Gastroesophageal sphincter (tissue), 4 donors: ENCODE data around the gene CXCR5. TPM values are rescaled to one million over a fixed set of nuclear protein-coding genes. Genes with fewer than 3 reads are reported as not detected.

Experiments used
- ATAC-seq: fragments of 150-250 bp; one replicate; pipeline ENCODE4 v1.9.1; 2016; ENCODE audit warnings: mild to moderate bottlenecking, moderate library complexity
- H3K27ac ChIP-seq, 4 donors: fragments of 200-600 bp; sonication (generic) in 3 of 4; 1 replicate in 3 of 4; 2 replicates in 1 of 4; pipeline ENCODE4 v1.5.1; 2016 to 2019
- H3K27me3 ChIP-seq: fragments of 200-600 bp; sonication (generic); one replicate; pipeline ENCODE4 v1.5.1; 2019
- H3K36me3 ChIP-seq, 2 donors: fragments of 200-600 bp; sonication (generic); one replicate each; pipeline ENCODE4 v1.5.1; 2019; ENCODE audit warnings: control low read depth in 1 of 2
- H3K4me1 ChIP-seq, 3 donors: fragments of 200-600 bp; sonication (generic); 1 replicate in 2 of 3; 2 replicates in 1 of 3; pipeline ENCODE4 v1.5.1; 2016 to 2019; ENCODE audit warnings: control low read depth in 2 of 3
- H3K4me3 ChIP-seq, 2 donors: fragments of 200-600 bp; sonication (generic); one replicate each; pipeline ENCODE4 v1.5.1; 2019; ENCODE audit warnings: mild to moderate bottlenecking in 1 of 2, moderate library complexity in 1 of 2
- H3K9me3 ChIP-seq, 3 donors: fragments of 200-600 bp; sonication (generic); one replicate each; pipeline ENCODE4 v1.5.1; 2017 to 2019; ENCODE audit warnings: control low read depth in 2 of 3
- EP300 ChIP-seq: sonication (generic); formaldehyde crosslinking; IDR thresholded peaks from one replicate; pipeline ENCODE4 v1.6.1; 2017; ENCODE audit warnings: antibody characterized with exemption, mild to moderate bottlenecking
- POLR2A ChIP-seq, 2 donors: fragments of 450-650 bp; IDR thresholded peaks; one replicate each; pipeline ENCODE4 v1.6.1; 2017; ENCODE audit warnings: antibody characterized with exemption in 2 of 2, mild to moderate bottlenecking in 2 of 2, moderate library complexity in 1 of 2
- POLR2AphosphoS5 ChIP-seq: sonication (generic); formaldehyde crosslinking; IDR thresholded peaks from one replicate; pipeline ENCODE4 v1.6.1; 2017; ENCODE audit warnings: antibody characterized with exemption
- WGBS, 2 donors: methylation state at CpG; one replicate each; pipeline ENCODE4 v1.1.5; 2018; ENCODE audit warnings: low coverage in 1 of 2; 5-methylcytosine and 5-hydroxymethylcytosine counted together
- total RNA-seq, 4 donors: library from RNA; depleted of rRNA; stranded (reverse); fragments of >200 nt; gene quantifications; one replicate each; pipeline ENCODE4 v1.1.0, GENCODE V29; 2016
- TF ChIP-seq, protein P1 (sequence below), 4 experiments: fragments of 200-600 bp in 2 of 4; fragments of 450-650 bp in 2 of 4; sonication (generic) in 1 of 4; IDR thresholded peaks; one replicate each; pipeline ENCODE4 v1.5.1; 2017 to 2019; ENCODE audit warnings: antibody characterized with exemption in 4 of 4, mild to moderate bottlenecking in 2 of 4, moderate library complexity in 2 of 4

Gene CXCR5
- total RNA-seq, 4 donors from 2014 or later = 0.08 TPM; not detected in 3

DNA sequence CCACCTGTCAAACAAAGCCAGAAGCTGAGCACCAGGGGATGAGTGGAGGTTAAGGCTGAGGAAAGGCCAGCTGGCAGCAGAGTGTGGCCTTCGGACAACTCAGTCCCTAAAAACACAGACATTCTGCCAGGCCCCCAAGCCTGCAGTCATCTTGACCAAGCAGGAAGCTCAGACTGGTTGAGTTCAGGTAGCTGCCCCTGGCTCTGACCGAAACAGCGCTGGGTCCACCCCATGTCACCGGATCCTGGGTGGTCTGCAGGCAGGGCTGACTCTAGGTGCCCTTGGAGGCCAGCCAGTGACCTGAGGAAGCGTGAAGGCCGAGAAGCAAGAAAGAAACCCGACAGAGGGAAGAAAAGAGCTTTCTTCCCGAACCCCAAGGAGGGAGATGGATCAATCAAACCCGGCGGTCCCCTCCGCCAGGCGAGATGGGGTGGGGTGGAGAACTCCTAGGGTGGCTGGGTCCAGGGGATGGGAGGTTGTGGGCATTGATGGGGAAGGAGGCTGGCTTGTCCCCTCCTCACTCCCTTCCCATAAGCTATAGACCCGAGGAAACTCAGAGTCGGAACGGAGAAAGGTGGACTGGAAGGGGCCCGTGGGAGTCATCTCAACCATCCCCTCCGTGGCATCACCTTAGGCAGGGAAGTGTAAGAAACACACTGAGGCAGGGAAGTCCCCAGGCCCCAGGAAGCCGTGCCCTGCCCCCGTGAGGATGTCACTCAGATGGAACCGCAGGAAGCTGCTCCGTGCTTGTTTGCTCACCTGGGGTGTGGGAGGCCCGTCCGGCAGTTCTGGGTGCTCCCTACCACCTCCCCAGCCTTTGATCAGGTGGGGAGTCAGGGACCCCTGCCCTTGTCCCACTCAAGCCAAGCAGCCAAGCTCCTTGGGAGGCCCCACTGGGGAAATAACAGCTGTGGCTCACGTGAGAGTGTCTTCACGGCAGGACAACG is 11.7 kb downstream of the CXCR5 start:
- TF ChIP-seq EP300 (no peak), POLR2AphosphoS5 (no peak), POLR2A (IDR thresholded peaks at IDR 0.05) (no peak)
- TF ChIP-seq, protein P1, sequence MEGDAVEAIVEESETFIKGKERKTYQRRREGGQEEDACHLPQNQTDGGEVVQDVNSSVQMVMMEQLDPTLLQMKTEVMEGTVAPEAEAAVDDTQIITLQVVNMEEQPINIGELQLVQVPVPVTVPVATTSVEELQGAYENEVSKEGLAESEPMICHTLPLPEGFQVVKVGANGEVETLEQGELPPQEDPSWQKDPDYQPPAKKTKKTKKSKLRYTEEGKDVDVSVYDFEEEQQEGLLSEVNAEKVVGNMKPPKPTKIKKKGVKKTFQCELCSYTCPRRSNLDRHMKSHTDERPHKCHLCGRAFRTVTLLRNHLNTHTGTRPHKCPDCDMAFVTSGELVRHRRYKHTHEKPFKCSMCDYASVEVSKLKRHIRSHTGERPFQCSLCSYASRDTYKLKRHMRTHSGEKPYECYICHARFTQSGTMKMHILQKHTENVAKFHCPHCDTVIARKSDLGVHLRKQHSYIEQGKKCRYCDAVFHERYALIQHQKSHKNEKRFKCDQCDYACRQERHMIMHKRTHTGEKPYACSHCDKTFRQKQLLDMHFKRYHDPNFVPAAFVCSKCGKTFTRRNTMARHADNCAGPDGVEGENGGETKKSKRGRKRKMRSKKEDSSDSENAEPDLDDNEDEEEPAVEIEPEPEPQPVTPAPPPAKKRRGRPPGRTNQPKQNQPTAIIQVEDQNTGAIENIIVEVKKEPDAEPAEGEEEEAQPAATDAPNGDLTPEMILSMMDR (IDR thresholded peaks at IDR 0.05) = no peak
- Histone ChIP-seq H3K9me3 (no peaks in the 10 kb centered on the region), H3K4me3 (no peak overlapping the region), H3K27me3 (no peaks in the 10 kb centered on the region), H3K4me1 (peaks cover 0 to 73% (median 0%) of the 10 kb centered on the region in 3 donors), H3K27ac (peak overlapping the region in 1 of 4 donors; percentile 36), H3K36me3 (peaks cover 0 to 66% of the 10 kb centered on the region in 2 donors)
- WGBS, 2 donors = 18 to 44% methylated on average over 2 to 10 of the region's 26 CpGs
- ATAC-seq = no peak

DNA sequence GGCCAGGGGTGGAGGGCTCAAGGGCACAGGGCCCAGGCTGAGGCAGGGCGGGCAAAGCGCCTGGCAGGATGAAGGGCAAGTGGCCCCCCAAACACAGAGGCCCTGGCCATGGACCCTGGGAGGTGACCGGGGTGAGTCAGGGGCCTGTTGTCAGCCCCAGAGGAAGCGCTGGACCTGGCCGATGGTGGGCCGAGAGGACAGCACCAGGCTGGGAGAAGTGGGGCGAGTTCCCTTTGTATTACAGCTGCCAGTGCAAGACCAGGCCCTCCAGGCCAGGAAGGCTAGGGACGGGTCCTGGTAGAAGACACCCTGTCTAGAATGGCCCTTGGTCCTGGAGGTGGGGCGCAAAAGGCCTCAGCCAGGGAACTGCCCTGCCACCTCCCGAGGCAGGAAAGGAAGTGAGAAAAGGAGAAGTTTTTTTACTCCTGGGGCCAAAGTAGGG is 12.8 kb downstream of the CXCR5 start:
- Histone ChIP-seq H3K27ac (peak overlapping the region in 2 of 4 donors; percentile 38 to 40), H3K4me3 (no peak overlapping the region), H3K27me3 (no peaks in the 10 kb centered on the region), H3K9me3 (no peaks in the 10 kb centered on the region), H3K4me1 (peaks cover 0 to 68% (median 0%) of the 10 kb centered on the region in 3 donors), H3K36me3 (peaks cover 0 to 77% of the 10 kb centered on the region in 2 donors)
- TF ChIP-seq POLR2A (IDR thresholded peaks at IDR 0.05) (no peak), POLR2AphosphoS5 (no peak), EP300 (no peak)
- TF ChIP-seq, protein P1 (IDR thresholded peaks at IDR 0.05) = no peak
- WGBS, 2 donors = 72 to 80% methylated on average over 2 to 4 of the region's 10 CpGs
- ATAC-seq = no peak

DNA sequence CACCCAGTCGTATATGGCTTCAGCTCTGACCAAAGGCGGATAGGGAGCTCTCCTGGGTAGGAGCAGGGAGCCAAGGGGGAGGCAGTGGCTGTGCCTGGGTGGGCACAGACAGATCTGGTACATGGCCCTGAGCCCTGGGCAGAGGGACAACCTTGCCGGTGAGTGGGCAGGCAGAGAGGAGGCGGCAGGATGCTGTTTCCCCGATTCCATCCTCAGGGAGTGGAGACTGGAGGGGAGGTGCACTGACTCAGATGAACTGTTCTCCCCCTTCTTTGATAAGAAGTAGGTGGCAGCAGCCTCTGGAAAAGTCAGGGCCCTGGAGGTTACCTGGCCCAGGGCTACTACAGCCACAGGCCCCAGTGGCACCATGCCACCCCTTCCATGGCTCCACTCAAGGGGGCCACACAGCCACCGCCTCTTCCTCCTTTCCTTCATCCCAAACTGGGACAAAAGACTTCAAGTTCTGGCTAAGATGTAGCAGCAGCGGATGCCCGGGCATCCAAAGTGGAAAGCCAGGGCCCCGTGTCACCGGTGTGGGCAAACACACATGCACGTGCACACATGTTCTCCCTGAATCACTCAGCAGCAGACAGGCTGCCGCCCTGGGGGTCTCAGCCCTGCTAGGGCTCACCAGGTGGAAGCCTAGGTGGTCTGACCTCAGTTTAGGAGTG is 13.4 kb downstream of the CXCR5 start:
- H3K36me3 ChIP-seq = peaks cover 0 to 83% of the 10 kb centered on the region in 2 donors
- no peaks in the 10 kb centered on the region for H3K27me3 ChIP-seq
- no peaks in the 10 kb centered on the region for H3K9me3 ChIP-seq
- ATAC-seq = no peak
- no peak overlapping the region for H3K4me3 ChIP-seq
- peaks cover 0 to 68% (median 0%) of the 10 kb centered on the region in 3 donors for H3K4me1 ChIP-seq
- no peak for TF ChIP-seq POLR2AphosphoS5
- no peak for TF ChIP-seq EP300
- no peak for TF ChIP-seq POLR2A (IDR thresholded peaks at IDR 0.05)
- TF ChIP-seq, protein P1 (IDR thresholded peaks at IDR 0.05) = no peak
- H3K27ac ChIP-seq = peak overlapping the region in 2 of 4 donors; percentile 38 to 40
- 50 to 56% methylated on average over 4 to 6 of the region's 12 CpGs for WGBS, 2 donors

DNA sequence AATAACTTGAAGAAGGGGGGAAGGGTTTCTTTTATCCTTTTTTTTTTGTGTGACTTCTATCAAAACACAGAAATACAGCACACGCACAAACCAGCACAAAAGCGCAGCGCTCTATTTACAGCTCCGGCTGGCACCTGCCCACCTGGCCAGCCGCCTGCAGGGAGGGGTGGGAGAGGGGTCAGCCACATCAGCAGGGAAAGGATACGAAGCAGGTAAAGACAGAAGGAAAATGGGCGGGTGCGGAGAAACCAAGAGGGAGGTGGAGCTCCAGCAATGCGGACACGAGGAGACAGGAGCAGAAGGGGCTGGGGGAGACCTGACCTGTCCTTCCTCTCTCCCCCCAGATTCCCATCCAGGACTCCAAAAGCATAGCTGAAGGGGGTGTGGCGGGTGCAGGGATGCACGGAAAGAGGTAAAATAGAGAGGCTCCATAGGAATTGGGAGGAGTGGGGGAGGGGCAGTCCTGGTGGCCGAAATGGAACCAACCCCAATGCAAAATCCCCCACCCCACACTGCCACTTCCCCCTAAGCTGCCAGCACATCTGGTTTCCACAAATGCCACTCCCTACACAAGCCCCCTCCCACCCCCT is 14.1 kb downstream of the CXCR5 start:
- Histone ChIP-seq H3K4me3 (no peak overlapping the region), H3K27ac (peak overlapping the region in 2 of 4 donors; percentile 38 to 40), H3K27me3 (no peaks in the 10 kb centered on the region), H3K9me3 (no peaks in the 10 kb centered on the region), H3K36me3 (peaks cover 0 to 91% of the 10 kb centered on the region in 2 donors), H3K4me1 (peaks cover 0 to 70% (median 0%) of the 10 kb centered on the region in 3 donors)
- WGBS, 2 donors = 52 to 56% methylated on average over 7 to 10 of the region's 13 CpGs
- no peak for TF ChIP-seq POLR2AphosphoS5
- TF ChIP-seq POLR2A (IDR thresholded peaks at IDR 0.05) = no peak
- TF ChIP-seq EP300 = no peak
- no peak for ATAC-seq
